Erythroblast (primary cell): ENCODE measurements around the gene PXYLP1.

ENCODE experiments used
- GATA1 ChIP-seq: IDR thresholded peaks from 2 replicates; pipeline ENCODE4 v1.6.1; 2011; ENCODE audit warnings: low read depth, mild to moderate bottlenecking, control low read depth, low read length, moderate library complexity
- POLR2A ChIP-seq: IDR thresholded peaks from 2 replicates; pipeline ENCODE4 v1.6.1; 2011; ENCODE audit warnings: mild to moderate bottlenecking, low read length

DNA sequence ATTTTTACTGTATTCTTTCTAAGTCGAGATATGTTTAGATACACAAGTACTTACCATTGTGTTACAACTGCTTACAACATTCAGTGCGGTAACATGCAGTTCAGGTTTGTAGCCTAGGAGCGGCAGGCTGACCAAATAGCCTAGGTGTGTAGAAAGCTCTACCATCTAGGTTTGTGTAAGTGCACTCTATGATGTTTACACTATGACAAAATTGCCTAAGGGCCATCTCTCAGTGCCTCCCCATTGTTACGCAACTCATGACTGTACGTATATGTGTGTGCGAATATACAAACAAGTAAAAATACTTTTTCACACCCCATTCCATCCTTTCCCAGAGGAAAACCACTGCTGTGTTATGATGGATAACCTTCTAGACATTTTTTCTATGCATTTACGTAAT lies 44.3 kb downstream of the PXYLP1 start:
- TF ChIP-seq POLR2A (no peak), GATA1 (no peak)
